Measurements from ENCODE around the gene FER. TPM values are rescaled to one million over a fixed set of nuclear protein-coding genes. Genes with fewer than 3 reads are reported as not detected.

FER gene
- total and polyA plus RNA-seq, 10 of the 15 experiments (the other 5 are each of a cell fraction or from before 2014, with no cell fraction given) = 4.4 to 19.1 (median 9.6) TPM

GRCh38 chr5:108728566-108729241, 19.0 kb upstream of the FER start (continued):
- TF ChIP-seq JUND (IDR thresholded peaks at IDR 0.05; ENCODE audit: low read depth, low read length) (no peak), USF1 (IDR thresholded peaks at IDR 0.05; ENCODE audit: borderline replicate concordance, extremely low read length, insufficient read depth, low read depth, low read length) (no peak), NFIC (IDR thresholded peaks at IDR 0.05; ENCODE audit: low read depth, low read length) (peak; percentile 78), CUX1 (IDR thresholded peaks at IDR 0.05; ENCODE audit: insufficient replicate concordance, low read depth, low read length) (no peak), BCLAF1 (IDR thresholded peaks at IDR 0.05) (no peak), SPI1 (IDR thresholded peaks at IDR 0.05; ENCODE audit: borderline replicate concordance, insufficient read depth, low read depth, low read length) (no peak), E4F1 (IDR thresholded peaks at IDR 0.05; ENCODE audit: borderline replicate concordance, partially characterized antibody) (no peak), CHD1 (IDR thresholded peaks at IDR 0.05; ENCODE audit: low read depth, low read length) (no peak), KAT2A (conservative IDR thresholded peaks at IDR 0.05; ENCODE audit: control insufficient read depth, low read depth, low read length) (no peak), HDAC6 (IDR thresholded peaks at IDR 0.05; ENCODE audit: unreplicated experiment) (no peak), NFXL1 (IDR thresholded peaks at IDR 0.05; ENCODE audit: borderline replicate concordance) (no peak), KDM1A (IDR thresholded peaks at IDR 0.05; ENCODE audit: borderline replicate concordance) (no peak), SP1 (IDR thresholded peaks at IDR 0.05; ENCODE audit: low read depth, low read length) (no peak), ZBED1 (IDR thresholded peaks at IDR 0.05; ENCODE audit: borderline replicate concordance) (peak; percentile 55; the same call in 1 of the 2 replicates), IKZF2 (IDR thresholded peaks at IDR 0.05) (no peak; a peak in 1 of 4 replicates), RELB (IDR thresholded peaks at IDR 0.05; ENCODE audit: low read depth) (no peak)
